C4-2B (cell line): ENCODE data around the gene DAPK1.

Source experiments
- H3K27ac ChIP-seq: fragments of 450-650 bp; 2 replicates; pipeline ENCODE4 v1.5.1; 2017
- CTCF ChIP-seq: fragments of 450-650 bp; conservative IDR thresholded peaks from 2 replicates; pipeline ENCODE4 v1.5.1; 2017; ENCODE audit warnings: mild to moderate bottlenecking
- ZFX ChIP-seq: fragments of 450-650 bp; IDR thresholded peaks from 2 replicates; pipeline ENCODE4 v1.6.1; 2017

Gene DAPK1

GRCh38 chr9:87685441-87685840, 187.8 kb downstream of the DAPK1 start:
- TF ChIP-seq CTCF (no peak), ZFX (no peak)
- no peak overlapping the region for H3K27ac ChIP-seq

GRCh38 chr9:87685871-87686519, 188.3 kb downstream of the DAPK1 start:
- no peak overlapping the region for H3K27ac ChIP-seq
- no peak for TF ChIP-seq ZFX
- TF ChIP-seq CTCF: no peak

GRCh38 chr9:87686520-87687090, 188.9 kb downstream of the DAPK1 start:
- no peak overlapping the region for H3K27ac ChIP-seq
- TF ChIP-seq CTCF (no peak), ZFX (no peak)

GRCh38 chr9:87687207-87687606, 189.5 kb downstream of the DAPK1 start:
- no peak overlapping the region for H3K27ac ChIP-seq
- TF ChIP-seq CTCF (no peak), ZFX (no peak)

GRCh38 chr9:87694236-87694755, 196.6 kb downstream of the DAPK1 start:
- no peak overlapping the region for H3K27ac ChIP-seq
- TF ChIP-seq ZFX: no peak
- no peak for TF ChIP-seq CTCF

GRCh38 chr9:87695523-87695922, 197.9 kb downstream of the DAPK1 start:
- no peak overlapping the region for H3K27ac ChIP-seq

GRCh38 chr9:87696641-87697040, 199.0 kb downstream of the DAPK1 start:
- H3K27ac ChIP-seq: no peak overlapping the region
- no peak for TF ChIP-seq CTCF

More at GRCh38 chr9:87695523-87695922, 197.9 kb downstream of the DAPK1 start:
- TF ChIP-seq CTCF: no peak
- no peak for TF ChIP-seq ZFX
